Measurements from ENCODE around the gene ZNF839. TPM values are rescaled to one million over a fixed set of nuclear protein-coding genes. Genes with fewer than 3 reads are reported as not detected.

The ZNF839 gene
- total RNA-seq, 1 donor from 2014 or later: 17.6 TPM

DNA sequence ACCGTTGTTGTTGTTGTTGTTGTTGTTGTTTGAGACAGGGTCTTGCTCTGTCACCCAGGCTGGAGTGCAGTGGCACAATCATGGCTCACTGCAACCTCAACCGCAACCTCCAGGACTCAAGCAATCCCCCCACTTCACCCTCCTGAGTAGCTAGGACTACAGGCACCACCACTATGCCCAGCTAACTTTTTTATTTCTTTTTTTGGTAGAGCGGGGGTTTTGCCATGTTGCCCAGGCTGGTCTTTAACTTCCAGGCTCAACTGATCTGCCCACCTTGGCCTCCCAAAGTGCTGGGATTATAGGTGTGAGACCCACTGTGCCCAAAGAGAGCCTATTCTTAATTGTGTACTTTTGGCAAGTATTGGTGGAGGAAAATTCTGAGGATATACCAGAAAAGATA is 40.3 kb upstream of the ZNF839 start:
- Mint-ChIP-seq H3K27me3 (no peaks in the 10 kb centered on the region), H3K4me1 (no peaks in the 10 kb centered on the region), H3K4me3 (no peak overlapping the region), H3K36me3 (ENCODE audit: low read depth) (no peaks in the 10 kb centered on the region), H3K27ac (no peak overlapping the region), H3K9me3 (no peaks in the 10 kb centered on the region)
- no peak for DNase-seq
- CTCF ChIA-PET: no interaction called here
- intact Hi-C loops (cut with micrococcal nuclease): no loop called here
- no peak for ATAC-seq (ENCODE audit: low read depth)
- TF ChIP-seq, protein P1, sequence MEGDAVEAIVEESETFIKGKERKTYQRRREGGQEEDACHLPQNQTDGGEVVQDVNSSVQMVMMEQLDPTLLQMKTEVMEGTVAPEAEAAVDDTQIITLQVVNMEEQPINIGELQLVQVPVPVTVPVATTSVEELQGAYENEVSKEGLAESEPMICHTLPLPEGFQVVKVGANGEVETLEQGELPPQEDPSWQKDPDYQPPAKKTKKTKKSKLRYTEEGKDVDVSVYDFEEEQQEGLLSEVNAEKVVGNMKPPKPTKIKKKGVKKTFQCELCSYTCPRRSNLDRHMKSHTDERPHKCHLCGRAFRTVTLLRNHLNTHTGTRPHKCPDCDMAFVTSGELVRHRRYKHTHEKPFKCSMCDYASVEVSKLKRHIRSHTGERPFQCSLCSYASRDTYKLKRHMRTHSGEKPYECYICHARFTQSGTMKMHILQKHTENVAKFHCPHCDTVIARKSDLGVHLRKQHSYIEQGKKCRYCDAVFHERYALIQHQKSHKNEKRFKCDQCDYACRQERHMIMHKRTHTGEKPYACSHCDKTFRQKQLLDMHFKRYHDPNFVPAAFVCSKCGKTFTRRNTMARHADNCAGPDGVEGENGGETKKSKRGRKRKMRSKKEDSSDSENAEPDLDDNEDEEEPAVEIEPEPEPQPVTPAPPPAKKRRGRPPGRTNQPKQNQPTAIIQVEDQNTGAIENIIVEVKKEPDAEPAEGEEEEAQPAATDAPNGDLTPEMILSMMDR (IDR thresholded peaks at IDR 0.05): no peak
- POLR2A ChIA-PET: no interaction called here

DNA sequence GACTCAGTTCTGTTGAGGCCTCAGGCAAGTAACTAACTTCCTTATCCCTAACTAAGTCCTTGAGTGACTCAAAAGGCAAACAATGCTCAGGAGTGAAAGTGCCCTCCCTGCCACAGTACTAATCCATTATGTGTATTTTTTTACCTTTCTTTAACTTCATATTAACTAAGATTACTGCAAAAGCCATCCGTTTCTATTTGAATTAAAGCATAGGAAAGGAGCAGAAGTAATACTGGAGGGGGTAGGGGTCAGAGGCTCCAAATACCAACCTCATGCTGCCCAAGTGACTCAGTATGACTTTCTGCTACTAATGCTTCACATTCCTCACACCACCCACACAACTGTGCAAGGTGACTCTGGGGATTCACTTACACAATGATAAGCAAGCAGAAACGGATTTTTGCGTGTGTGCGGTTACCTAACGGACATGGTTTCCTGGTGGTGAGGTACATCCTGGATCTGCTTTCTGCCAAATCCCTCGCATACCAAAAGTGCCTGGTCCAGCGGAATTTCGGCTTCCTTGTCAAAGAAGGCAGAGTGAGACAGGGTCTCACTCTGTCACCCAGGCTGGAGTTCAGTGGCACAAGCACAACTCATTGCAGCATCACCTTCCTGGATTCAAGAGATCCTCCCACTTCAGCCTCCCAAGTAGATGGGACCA is 39.7 kb upstream of the ZNF839 start:
- POLR2A ChIA-PET: no interaction called here
- Mint-ChIP-seq H3K9me3 (no peaks in the 10 kb centered on the region), H3K4me1 (no peaks in the 10 kb centered on the region), H3K36me3 (ENCODE audit: low read depth) (no peaks in the 10 kb centered on the region), H3K27ac (no peak overlapping the region), H3K4me3 (no peak overlapping the region), H3K27me3 (no peaks in the 10 kb centered on the region)
- ATAC-seq (ENCODE audit: low read depth) (no peak), DNase-seq (no peak)
- TF ChIP-seq, protein P1 (IDR thresholded peaks at IDR 0.05): no peak
- CTCF ChIA-PET: no interaction called here
- intact Hi-C loops (cut with micrococcal nuclease): no loop called here

GRCh38 chr14:102280376-102280962 is 39.1 kb upstream of the ZNF839 start:
- ChIA-PET POLR2A (interaction anchor here (0.6 kb wide), 1 partner anchor 132 kb away, joined by 3 read pairs; no protein-coding TSS in a partner anchor), CTCF (no interaction called here)
- Mint-ChIP-seq H3K4me1 (no peaks in the 10 kb centered on the region), H3K9me3 (no peaks in the 10 kb centered on the region), H3K27ac (no peak overlapping the region), H3K27me3 (no peaks in the 10 kb centered on the region), H3K4me3 (no peak overlapping the region), H3K36me3 (ENCODE audit: low read depth) (no peaks in the 10 kb centered on the region)
- DNase-seq (no peak), ATAC-seq (ENCODE audit: low read depth) (no peak)
- intact Hi-C loops (cut with micrococcal nuclease): no loop called here
- TF ChIP-seq, protein P1 (IDR thresholded peaks at IDR 0.05): no peak

DNA sequence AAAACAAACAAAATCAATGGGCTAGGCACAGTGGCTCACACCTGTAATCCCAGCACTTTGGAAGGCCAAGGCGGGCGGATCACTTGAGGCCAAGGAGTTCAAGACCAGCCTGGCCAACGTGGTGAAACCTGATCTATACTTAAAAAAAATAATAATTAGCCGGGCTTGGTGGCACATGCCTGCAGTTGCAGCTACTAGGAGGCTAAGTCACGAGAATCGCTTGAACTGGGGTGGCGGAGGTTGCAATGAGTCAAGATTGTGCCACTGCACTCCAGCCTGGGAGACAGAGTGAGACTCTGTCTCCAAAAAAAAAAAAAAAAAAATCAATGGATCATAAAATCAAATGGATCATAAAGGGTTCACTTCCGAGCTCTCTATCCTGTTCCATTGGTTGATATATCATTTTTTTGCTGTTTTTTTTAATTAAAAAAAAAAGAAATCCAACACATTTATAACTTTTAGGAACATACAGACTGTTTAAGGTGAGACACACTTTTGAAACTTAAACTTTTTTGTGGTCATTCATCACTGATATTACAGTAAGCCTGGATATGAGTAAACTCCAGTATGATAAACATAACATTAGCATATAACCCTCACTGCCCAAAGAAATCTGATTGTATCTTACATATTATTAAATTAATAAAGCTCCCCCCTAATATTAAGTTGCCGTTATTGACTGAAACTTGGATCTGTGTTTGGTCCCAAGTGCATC is 36.6 kb upstream of the ZNF839 start:
- no peak overlapping the region for H3K4me3 Mint-ChIP-seq
- ChIA-PET POLR2A (no interaction called here), CTCF (no interaction called here)
- no peaks in the 10 kb centered on the region for H3K27me3 Mint-ChIP-seq
- DNase-seq (no peak), ATAC-seq (ENCODE audit: low read depth) (no peak)
- no peaks in the 10 kb centered on the region for H3K4me1 Mint-ChIP-seq
- H3K36me3 Mint-ChIP-seq (ENCODE audit: low read depth): no peaks in the 10 kb centered on the region
- H3K9me3 Mint-ChIP-seq: peaks cover under 1% of the 10 kb centered on the region
- intact Hi-C loops (cut with micrococcal nuclease): no loop called here
- H3K27ac Mint-ChIP-seq: no peak overlapping the region
- TF ChIP-seq, protein P1 (IDR thresholded peaks at IDR 0.05): no peak

DNA sequence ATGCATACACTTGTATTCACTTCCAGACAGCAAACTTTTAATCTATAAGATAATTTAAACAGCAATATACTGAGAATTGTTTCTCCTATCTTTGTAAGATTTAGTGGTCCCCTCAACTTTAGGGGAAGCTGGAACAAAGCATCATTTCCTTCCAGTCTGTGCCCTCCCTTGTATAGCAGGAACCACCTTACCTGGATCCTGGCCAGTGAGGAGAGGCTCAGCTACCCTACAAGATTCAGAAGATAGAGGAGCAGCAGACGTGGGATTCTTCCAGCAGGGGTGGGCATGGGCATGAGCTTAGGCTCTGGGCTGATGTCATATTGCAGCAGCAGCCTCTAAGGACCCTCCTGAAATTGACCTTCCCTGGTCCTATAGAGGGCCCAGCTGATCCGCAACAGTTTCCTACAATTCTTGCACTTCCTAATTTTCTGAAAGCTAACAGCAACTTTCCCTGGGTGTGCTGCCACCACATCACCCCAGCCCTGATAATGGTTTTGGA is 35.9 kb upstream of the ZNF839 start:
- intact Hi-C loops (cut with micrococcal nuclease): no loop called here
- H3K9me3 Mint-ChIP-seq: peaks cover 3% of the 10 kb centered on the region
- no peaks in the 10 kb centered on the region for H3K4me1 Mint-ChIP-seq
- TF ChIP-seq, protein P1 (IDR thresholded peaks at IDR 0.05): no peak
- DNase-seq (no peak), ATAC-seq (ENCODE audit: low read depth) (no peak)
- ChIA-PET POLR2A (no interaction called here), CTCF (no interaction called here)
- no peaks in the 10 kb centered on the region for H3K36me3 Mint-ChIP-seq (ENCODE audit: low read depth)
- no peaks in the 10 kb centered on the region for H3K27me3 Mint-ChIP-seq
- H3K27ac Mint-ChIP-seq: no peak overlapping the region
- no peak overlapping the region for H3K4me3 Mint-ChIP-seq
